Thoracic aorta (tissue), 2 donors: ENCODE results near the gene COG5. TPM values are rescaled to one million over a fixed set of nuclear protein-coding genes. Genes with fewer than 3 reads are reported as not detected.

Experiments used
- ATAC-seq: fragments of 150-250 bp; one replicate; pipeline ENCODE4 v1.8.0; 2017; ENCODE audit warnings: low read depth; ENCODE audit not compliant: insufficient number of reproducible peaks, low FRiP score
- DNase-seq: peaks from one replicate; pipeline ENCODE4 v3.0.0-alpha.2; 2020; ENCODE audit warnings: low spot score
- H3K27ac ChIP-seq, 2 donors: fragments of 200-600 bp; sonication (generic); 1 replicate in 1 of 2; 2 replicates in 1 of 2; pipeline ENCODE4 v1.5.1; 2016; ENCODE audit warnings: mild to moderate bottlenecking in 2 of 2, moderate library complexity in 2 of 2
- H3K27me3 ChIP-seq: fragments of 200-600 bp; sonication (generic); replicated peaks from 2 replicates; pipeline ENCODE4 v1.6.0; 2016; ENCODE audit warnings: mild to moderate bottlenecking; ENCODE audit not compliant: insufficient read depth
- H3K36me3 ChIP-seq: fragments of 200-600 bp; sonication (generic); one replicate; pipeline ENCODE4 v1.5.1; 2016
- H3K4me1 ChIP-seq, 2 donors: fragments of 200-600 bp; sonication (generic); 1 replicate in 1 of 2; 2 replicates in 1 of 2; pipeline versions ENCODE4 v1.5.1 to v1.6.0; 2016; ENCODE audit warnings: low read depth in 2 of 2, mild to moderate bottlenecking in 1 of 2; ENCODE audit not compliant: control insufficient read depth in 1 of 2
- H3K4me3 ChIP-seq: fragments of 200-600 bp; sonication (generic); 2 replicates; pipeline ENCODE4 v1.5.1; 2016; ENCODE audit warnings: mild to moderate bottlenecking
- H3K9me3 ChIP-seq: fragments of 200-600 bp; sonication (generic); 2 replicates; pipeline ENCODE4 v1.5.1; 2016
- CTCF ChIP-seq: fragments of 200-600 bp; sonication (generic); IDR thresholded peaks from one replicate; pipeline ENCODE4 v1.5.1; 2019; ENCODE audit warnings: antibody characterized with exemption
- total RNA-seq, 2 donors: library from RNA; depleted of rRNA; stranded (reverse); fragments of >200 nt; gene quantifications; one replicate each; pipeline versions ENCODE4 v1.1.0 to v1.2.3, GENCODE V29; 2016

Gene COG5
- total RNA-seq, 2 donors from 2014 or later, result 52.5 to 72.4 TPM

- H3K4me3 ChIP-seq, result no peak overlapping the region
- no peaks in the 10 kb centered on the region for H3K9me3 ChIP-seq
- no peaks in the 10 kb centered on the region for H3K4me1 ChIP-seq
- H3K27ac ChIP-seq, result no peak overlapping the region
- no peak for ATAC-seq
- no peak for DNase-seq
- no peak for TF ChIP-seq CTCF
- H3K27me3 ChIP-seq, result no peaks in the 10 kb centered on the region
- H3K36me3 ChIP-seq, result no peaks in the 10 kb centered on the region
Measured at GRCh38 chr7:107322015-107322414, 241.7 kb downstream of the COG5 start.

GRCh38 chr7:107321611-107322010, 242.1 kb downstream of the COG5 start:
- ATAC-seq, result no peak
- H3K27me3 ChIP-seq, result no peaks in the 10 kb centered on the region
- no peak overlapping the region for H3K27ac ChIP-seq
- H3K4me3 ChIP-seq, result no peak overlapping the region
- TF ChIP-seq CTCF, result no peak
- H3K4me1 ChIP-seq, result no peaks in the 10 kb centered on the region
- no peaks in the 10 kb centered on the region for H3K36me3 ChIP-seq
- no peak for DNase-seq
- no peaks in the 10 kb centered on the region for H3K9me3 ChIP-seq

GRCh38 chr7:107319724-107320228, 243.9 kb downstream of the COG5 start:
- DNase-seq, result no peak
- no peaks in the 10 kb centered on the region for H3K27me3 ChIP-seq
- no peak for TF ChIP-seq CTCF
- no peaks in the 10 kb centered on the region for H3K4me1 ChIP-seq
- H3K9me3 ChIP-seq, result no peaks in the 10 kb centered on the region
- no peak overlapping the region for H3K4me3 ChIP-seq
- H3K36me3 ChIP-seq, result no peaks in the 10 kb centered on the region
- H3K27ac ChIP-seq, result no peak overlapping the region
- no peak for ATAC-seq

GRCh38 chr7:107318523-107319160, 245.1 kb downstream of the COG5 start:
- H3K27ac ChIP-seq, result no peak overlapping the region
- H3K9me3 ChIP-seq, result no peaks in the 10 kb centered on the region
- no peaks in the 10 kb centered on the region for H3K27me3 ChIP-seq
- no peak for ATAC-seq
- no peak for TF ChIP-seq CTCF
- H3K36me3 ChIP-seq, result no peaks in the 10 kb centered on the region
- H3K4me3 ChIP-seq, result no peak overlapping the region
- H3K4me1 ChIP-seq, result no peaks in the 10 kb centered on the region
- no peak for DNase-seq

- no peak for TF ChIP-seq CTCF
- Histone ChIP-seq H3K4me3 (no peak overlapping the region), H3K36me3 (no peaks in the 10 kb centered on the region), H3K27me3 (no peaks in the 10 kb centered on the region), H3K4me1 (no peaks in the 10 kb centered on the region), H3K27ac (no peak overlapping the region), H3K9me3 (no peaks in the 10 kb centered on the region)
- ATAC-seq, result no peak
- no peak for DNase-seq
Measured at GRCh38 chr7:107315716-107316220, 248.0 kb downstream of the COG5 start.
